Colonic mucosa (tissue), 4 donors: ENCODE measurements around the gene ARFGAP2. TPM values are rescaled to one million over a fixed set of nuclear protein-coding genes. Genes with fewer than 3 reads are reported as not detected.
"Not testable (repeated sequence)": the region's sequence is repeated elsewhere in the genome, so short reads cannot be mapped to it uniquely, and the experiment has no call there.

Experiments used
- DNase-seq: peaks from one replicate; pipeline ENCODE4 v3.0.0-alpha.2; 2020
- H3K27ac ChIP-seq: fragments of 200-600 bp; one replicate; pipeline ENCODE4 v1.8.0; 2021
- H3K27me3 ChIP-seq: fragments of 200-600 bp; one replicate; pipeline ENCODE4 v1.8.0; 2021
- H3K36me3 ChIP-seq: fragments of 200-600 bp; one replicate; pipeline ENCODE4 v1.8.0; 2021
- H3K4me1 ChIP-seq: fragments of 200-600 bp; one replicate; pipeline ENCODE4 v1.8.0; 2021; ENCODE audit warnings: mild to moderate bottlenecking
- H3K4me3 ChIP-seq: fragments of 200-600 bp; one replicate; pipeline ENCODE4 v1.8.0; 2021
- H3K9ac ChIP-seq, 2 donors: one replicate each; pipeline ENCODE4 v1.7.0; 2013; ENCODE audit warnings: control low read depth in 2 of 2, low read depth in 2 of 2, low read length in 2 of 2
- H3K9me3 ChIP-seq: fragments of 200-600 bp; one replicate; pipeline ENCODE4 v1.8.0; 2021
- intact Hi-C: fragments of 100-400 bp; cut with DNase I; formaldehyde crosslinking; loops from one replicate; pipeline ENCODE4 v1.14.1; 2022
- total RNA-seq, 2 donors: library from RNA; stranded (reverse); fragmentation: NEBNext Ultra II Directional in 1 of 2; extraction: Animal tissue kit (Norgen Biotek cat#: 25700) in 1 of 2; gene quantifications; one replicate each; pipeline ENCODE4 v1.2.1, GENCODE V29; 2021
- TF ChIP-seq, protein P1 (sequence below): fragments of 200-600 bp; IDR thresholded peaks from one replicate; pipeline ENCODE4 v1.8.0; 2022; ENCODE audit warnings: antibody characterized with exemption, mild to moderate bottlenecking
- donor health status: healthy.
- donor health status: DM: no; HTN: no; CAD: no.
- donor health status: DM: no; HTN: no; CAD: no.

Gene ARFGAP2
- total RNA-seq, 2 donors from 2014 or later, result 64.6 to 109 TPM

DNA sequence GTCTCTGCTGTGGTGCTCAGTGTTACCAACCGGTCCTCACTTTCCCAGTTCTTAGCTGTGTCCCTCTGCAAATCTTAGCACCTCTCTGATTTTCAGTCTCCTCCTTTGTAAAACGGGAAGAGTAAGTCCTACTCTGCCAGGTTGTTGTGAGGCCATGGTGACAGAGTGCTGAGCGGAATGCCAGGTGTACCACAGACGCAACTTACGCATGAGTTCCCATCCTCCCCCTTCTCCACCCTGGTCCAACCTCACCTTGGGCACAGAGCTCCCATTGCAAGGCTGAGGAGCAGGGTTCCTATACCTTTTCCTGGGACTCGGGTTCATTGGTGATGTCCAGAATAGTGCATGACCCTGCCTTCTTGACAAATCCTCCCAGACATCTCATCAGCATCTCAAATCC, 30.8 kb upstream of the ARFGAP2 start:
- DNase-seq, result no peak
- TF ChIP-seq, protein P1, sequence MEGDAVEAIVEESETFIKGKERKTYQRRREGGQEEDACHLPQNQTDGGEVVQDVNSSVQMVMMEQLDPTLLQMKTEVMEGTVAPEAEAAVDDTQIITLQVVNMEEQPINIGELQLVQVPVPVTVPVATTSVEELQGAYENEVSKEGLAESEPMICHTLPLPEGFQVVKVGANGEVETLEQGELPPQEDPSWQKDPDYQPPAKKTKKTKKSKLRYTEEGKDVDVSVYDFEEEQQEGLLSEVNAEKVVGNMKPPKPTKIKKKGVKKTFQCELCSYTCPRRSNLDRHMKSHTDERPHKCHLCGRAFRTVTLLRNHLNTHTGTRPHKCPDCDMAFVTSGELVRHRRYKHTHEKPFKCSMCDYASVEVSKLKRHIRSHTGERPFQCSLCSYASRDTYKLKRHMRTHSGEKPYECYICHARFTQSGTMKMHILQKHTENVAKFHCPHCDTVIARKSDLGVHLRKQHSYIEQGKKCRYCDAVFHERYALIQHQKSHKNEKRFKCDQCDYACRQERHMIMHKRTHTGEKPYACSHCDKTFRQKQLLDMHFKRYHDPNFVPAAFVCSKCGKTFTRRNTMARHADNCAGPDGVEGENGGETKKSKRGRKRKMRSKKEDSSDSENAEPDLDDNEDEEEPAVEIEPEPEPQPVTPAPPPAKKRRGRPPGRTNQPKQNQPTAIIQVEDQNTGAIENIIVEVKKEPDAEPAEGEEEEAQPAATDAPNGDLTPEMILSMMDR, result no peak
- H3K9me3 ChIP-seq, result no peaks in the 10 kb centered on the region

DNA sequence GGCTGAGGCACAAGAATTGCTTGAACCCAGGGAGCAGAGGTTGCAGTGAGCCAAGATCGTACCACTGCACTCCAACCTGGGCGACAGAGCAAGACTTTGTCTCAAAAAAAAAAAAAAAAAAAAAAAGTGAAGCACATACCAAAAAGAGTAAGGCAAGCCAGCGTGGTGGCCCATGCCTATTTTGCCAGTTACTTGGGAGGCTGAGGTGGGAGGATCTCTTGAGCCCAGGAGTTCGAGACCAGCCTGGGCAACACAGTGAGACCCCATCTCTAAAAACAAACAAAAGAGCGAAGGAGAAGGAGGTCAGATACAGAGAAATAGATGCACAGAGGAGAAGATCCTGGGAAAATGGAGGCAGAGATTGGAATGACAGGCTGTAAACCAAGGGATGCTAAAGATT, 29.9 kb upstream of the ARFGAP2 start:
- H3K9me3 ChIP-seq, intact Hi-C loops: not testable (repeated sequence)

More for the DNA sequence above, 30.8 kb upstream of the ARFGAP2 start:
- H3K4me3 ChIP-seq, result no peak overlapping the region
- intact Hi-C loops, result no loop called here
- H3K36me3 ChIP-seq, result no peaks in the 10 kb centered on the region
- H3K27me3 ChIP-seq, result no peaks in the 10 kb centered on the region
- H3K9ac ChIP-seq, result no peak overlapping the region
- H3K4me1 ChIP-seq, result no peaks in the 10 kb centered on the region
- no peak overlapping the region for H3K27ac ChIP-seq

GRCh38 chr11:47204637-47204989, 27.9 kb upstream of the ARFGAP2 start:
- no peak for DNase-seq
- no peak overlapping the region for H3K27ac ChIP-seq

More for the DNA sequence above, 29.9 kb upstream of the ARFGAP2 start:
- H3K27me3 ChIP-seq, H3K27ac ChIP-seq, H3K4me1 ChIP-seq, DNase-seq, H3K9ac ChIP-seq, H3K4me3 ChIP-seq, H3K36me3 ChIP-seq: not testable (repeated sequence)

GRCh38 chr11:47202576-47202975, 25.9 kb upstream of the ARFGAP2 start:
- H3K36me3 ChIP-seq, result no peaks in the 10 kb centered on the region
- TF ChIP-seq, protein P1, result no peak
- intact Hi-C loops, result no loop called here
- no peak overlapping the region for H3K4me3 ChIP-seq
- no peaks in the 10 kb centered on the region for H3K27me3 ChIP-seq
- DNase-seq, result no peak
- H3K4me1 ChIP-seq, result no peaks in the 10 kb centered on the region
- H3K27ac ChIP-seq, result no peak overlapping the region
- no peak overlapping the region for H3K9ac ChIP-seq
- H3K9me3 ChIP-seq, result no peaks in the 10 kb centered on the region

More at GRCh38 chr11:47204637-47204989, 27.9 kb upstream of the ARFGAP2 start:
- intact Hi-C loops, result no loop called here
- no peaks in the 10 kb centered on the region for H3K9me3 ChIP-seq
- TF ChIP-seq, protein P1, result no peak
- H3K4me1 ChIP-seq, result no peaks in the 10 kb centered on the region
- H3K4me3 ChIP-seq, result no peak overlapping the region
- H3K9ac ChIP-seq, result no peak overlapping the region
- no peaks in the 10 kb centered on the region for H3K36me3 ChIP-seq
- H3K27me3 ChIP-seq, result no peaks in the 10 kb centered on the region

GRCh38 chr11:47201015-47201414, 24.3 kb upstream of the ARFGAP2 start:
- H3K4me1 ChIP-seq, result no peaks in the 10 kb centered on the region
- H3K9me3 ChIP-seq, result no peaks in the 10 kb centered on the region
- no peak overlapping the region for H3K27ac ChIP-seq
- H3K9ac ChIP-seq, result no peak overlapping the region
- TF ChIP-seq, protein P1, result no peak
- no peaks in the 10 kb centered on the region for H3K27me3 ChIP-seq
- intact Hi-C loops, result no loop called here
- H3K4me3 ChIP-seq, result no peak overlapping the region
- no peak for DNase-seq
- H3K36me3 ChIP-seq, result no peaks in the 10 kb centered on the region

GRCh38 chr11:47198161-47198560, 21.5 kb upstream of the ARFGAP2 start:
- DNase-seq, H3K36me3 ChIP-seq: not testable (repeated sequence)

GRCh38 chr11:47192111-47192510, 15.4 kb upstream of the ARFGAP2 start:
- no peak for DNase-seq
- Histone ChIP-seq H3K9ac (no peak overlapping the region), H3K27ac (no peak overlapping the region), H3K4me1 (no peaks in the 10 kb centered on the region), H3K4me3 (no peak overlapping the region), H3K9me3 (no peaks in the 10 kb centered on the region), H3K36me3 (no peaks in the 10 kb centered on the region), H3K27me3 (peaks cover 4% of the 10 kb centered on the region)
- TF ChIP-seq, protein P1, result no peak
- intact Hi-C loops, result no loop called here

More at GRCh38 chr11:47198161-47198560, 21.5 kb upstream of the ARFGAP2 start:
- H3K4me1 ChIP-seq, H3K27me3 ChIP-seq, H3K9ac ChIP-seq, H3K27ac ChIP-seq, H3K9me3 ChIP-seq, intact Hi-C loops, H3K4me3 ChIP-seq: not testable (repeated sequence)

DNA sequence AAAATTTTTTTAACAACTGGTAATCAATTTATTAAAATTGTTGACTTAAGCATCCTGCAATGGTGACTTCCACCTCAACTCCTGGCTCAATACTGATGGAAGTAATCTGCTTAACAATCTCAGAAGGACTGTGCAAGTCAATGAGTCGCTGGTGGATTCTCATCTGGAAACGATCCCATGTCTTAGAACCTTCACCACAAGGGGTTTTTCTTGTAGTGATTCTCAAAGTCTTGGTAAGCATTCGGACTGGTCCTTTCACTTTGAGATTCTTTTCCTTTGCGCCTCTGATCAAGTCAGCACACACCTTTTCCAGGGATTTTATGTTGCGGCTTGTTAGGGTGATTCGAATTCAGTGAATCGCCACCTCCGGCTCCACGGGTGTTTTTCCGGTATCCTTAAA, 14.5 kb upstream of the ARFGAP2 start:
- H3K27ac ChIP-seq, intact Hi-C loops, H3K36me3 ChIP-seq, H3K4me3 ChIP-seq, H3K4me1 ChIP-seq, H3K9me3 ChIP-seq, DNase-seq, H3K27me3 ChIP-seq, H3K9ac ChIP-seq: not testable (repeated sequence)
